AG10803 (cell line): ENCODE measurements around the gene CSNK1E.
A peak's percentile ranks its signal among the peaks of the same experiment; 100 is the strongest.

ENCODE experiments used
- DNase-seq: peaks from one replicate; pipeline ENCODE4 v3.0.0; 2010; ENCODE audit warnings: low read depth
- H3K4me3 ChIP-seq: 2 replicates; pipeline ENCODE4 v1.5.1; 2011; ENCODE audit warnings: mild to moderate bottlenecking, low read length, control low read depth
- TF ChIP-seq, protein P1 (sequence below): conservative IDR thresholded peaks from 2 replicates; pipeline ENCODE4 v1.5.1; 2011; ENCODE audit warnings: mild to moderate bottlenecking, low read length, control low read depth, inconsistent platforms

Gene CSNK1E

DNA sequence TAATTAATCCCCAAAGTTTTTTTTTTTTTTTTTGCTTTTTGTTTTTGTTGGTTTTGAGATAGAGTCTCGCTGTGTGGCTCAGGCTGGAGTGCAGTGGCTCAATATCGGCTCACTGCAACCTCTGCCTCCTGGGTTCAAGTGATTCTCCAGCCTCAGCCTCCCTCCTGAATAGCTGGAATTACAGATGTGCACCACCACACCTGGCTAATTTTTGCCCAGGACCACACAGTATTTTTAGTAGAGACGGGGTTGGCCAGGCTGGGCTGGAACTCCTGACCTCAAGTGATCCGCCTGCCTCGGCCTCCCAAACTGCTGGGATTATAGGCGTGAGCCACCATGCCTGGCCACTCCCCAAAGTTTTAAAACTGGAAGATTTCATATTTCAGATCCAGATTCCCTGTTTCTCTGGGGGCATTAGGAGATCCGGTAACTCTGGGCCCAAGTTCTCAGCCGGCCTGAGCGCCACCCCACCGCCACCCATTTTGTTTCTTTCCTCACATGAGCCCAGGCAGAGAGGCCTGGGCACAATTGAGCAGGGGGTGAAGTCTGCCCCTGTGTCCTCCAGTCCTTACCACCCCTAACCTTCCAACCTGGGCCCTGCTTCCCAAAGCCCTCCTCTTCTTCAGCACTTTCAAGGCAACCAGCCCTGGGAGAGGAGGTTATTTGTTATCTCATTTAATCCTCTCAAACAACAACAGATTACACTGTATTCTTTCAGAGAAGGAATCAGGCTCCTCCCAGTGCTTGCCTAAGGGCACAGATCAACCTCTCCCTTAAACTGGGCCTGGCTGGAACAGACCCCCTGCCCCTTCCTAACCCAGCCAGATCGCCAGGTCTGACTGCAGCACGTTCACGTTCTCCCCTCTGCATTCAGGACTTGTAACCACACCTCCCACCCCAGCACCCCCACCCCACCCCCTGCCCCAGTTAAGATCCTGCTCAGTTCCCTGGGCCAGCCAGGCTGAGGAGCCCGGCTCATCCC is 1.9 kb upstream of the CSNK1E start:
- TF ChIP-seq, protein P1, sequence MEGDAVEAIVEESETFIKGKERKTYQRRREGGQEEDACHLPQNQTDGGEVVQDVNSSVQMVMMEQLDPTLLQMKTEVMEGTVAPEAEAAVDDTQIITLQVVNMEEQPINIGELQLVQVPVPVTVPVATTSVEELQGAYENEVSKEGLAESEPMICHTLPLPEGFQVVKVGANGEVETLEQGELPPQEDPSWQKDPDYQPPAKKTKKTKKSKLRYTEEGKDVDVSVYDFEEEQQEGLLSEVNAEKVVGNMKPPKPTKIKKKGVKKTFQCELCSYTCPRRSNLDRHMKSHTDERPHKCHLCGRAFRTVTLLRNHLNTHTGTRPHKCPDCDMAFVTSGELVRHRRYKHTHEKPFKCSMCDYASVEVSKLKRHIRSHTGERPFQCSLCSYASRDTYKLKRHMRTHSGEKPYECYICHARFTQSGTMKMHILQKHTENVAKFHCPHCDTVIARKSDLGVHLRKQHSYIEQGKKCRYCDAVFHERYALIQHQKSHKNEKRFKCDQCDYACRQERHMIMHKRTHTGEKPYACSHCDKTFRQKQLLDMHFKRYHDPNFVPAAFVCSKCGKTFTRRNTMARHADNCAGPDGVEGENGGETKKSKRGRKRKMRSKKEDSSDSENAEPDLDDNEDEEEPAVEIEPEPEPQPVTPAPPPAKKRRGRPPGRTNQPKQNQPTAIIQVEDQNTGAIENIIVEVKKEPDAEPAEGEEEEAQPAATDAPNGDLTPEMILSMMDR = no peak
- no peak for DNase-seq
- H3K4me3 ChIP-seq = no peak overlapping the region

DNA sequence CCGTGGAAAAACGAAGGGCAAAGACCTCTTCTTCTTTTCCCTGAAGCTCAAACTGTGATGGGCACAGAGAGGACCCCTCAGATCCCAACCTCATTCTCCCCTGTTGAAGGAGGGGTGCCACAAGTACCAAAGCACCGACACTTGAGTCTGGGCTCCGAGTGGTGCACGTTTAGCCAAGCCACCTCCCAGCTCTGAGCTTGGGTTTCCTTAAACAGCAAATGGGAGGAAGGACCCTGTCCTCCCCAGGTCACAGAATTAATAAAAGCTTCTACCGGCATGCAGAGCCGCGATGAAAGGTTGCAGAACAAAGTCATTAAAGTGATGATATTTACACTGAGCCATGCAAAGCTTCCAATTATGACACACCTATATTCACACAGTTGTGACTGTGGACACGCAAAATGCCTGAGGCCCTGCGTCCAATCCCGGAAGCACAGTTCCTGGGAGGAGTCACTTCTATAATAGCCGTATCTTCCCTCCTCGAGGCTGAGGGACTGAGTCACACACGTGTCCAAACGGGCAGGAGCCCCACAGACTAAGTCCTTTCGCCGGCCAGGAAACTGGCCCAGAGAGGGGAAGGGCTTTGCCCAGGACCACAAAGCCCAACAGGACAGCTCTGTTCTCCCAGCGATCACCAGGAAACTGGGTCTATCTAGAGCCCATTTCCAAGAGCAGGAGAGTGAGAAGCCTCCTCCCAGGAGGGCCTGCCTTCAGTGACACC is 922 bp upstream of the CSNK1E start:
- peak; percentile 91 for DNase-seq
- TF ChIP-seq, protein P1 = no peak
- peak overlapping the region; percentile 58 for H3K4me3 ChIP-seq

GRCh38 chr22:38316364-38317121 is 690 bp downstream of the CSNK1E start:
- peak overlapping the region; percentile 89 for H3K4me3 ChIP-seq
- TF ChIP-seq, protein P1 = no peak
- peak; percentile 68 for DNase-seq

DNA sequence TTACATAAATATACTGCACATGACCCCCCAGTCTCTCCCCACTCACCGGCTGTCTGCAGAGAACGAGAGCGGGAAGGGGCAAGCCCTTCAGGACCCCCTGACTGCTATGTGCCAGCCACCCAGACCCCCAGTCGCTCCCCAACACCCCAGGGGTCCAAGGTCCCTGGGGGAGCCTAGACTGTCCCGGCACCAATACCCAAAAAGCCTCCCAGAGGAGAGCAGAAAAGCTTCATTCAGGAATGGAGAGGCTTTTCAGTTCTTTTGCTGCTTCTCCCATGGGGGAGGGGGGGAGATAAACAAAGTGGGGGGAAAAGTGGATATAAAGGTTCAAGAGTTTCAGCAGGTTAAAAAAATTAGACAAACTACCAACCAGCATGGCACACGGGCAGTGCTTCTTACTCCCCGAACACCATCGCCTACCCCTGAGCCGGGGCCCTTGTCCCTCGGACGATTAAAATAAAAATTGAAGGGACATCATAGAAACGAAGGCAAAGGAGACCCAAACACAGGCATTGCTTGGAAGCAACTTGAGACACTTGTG is 1.3 kb downstream of the CSNK1E start:
- peak; percentile 9 for DNase-seq
- TF ChIP-seq, protein P1 = no peak

DNA sequence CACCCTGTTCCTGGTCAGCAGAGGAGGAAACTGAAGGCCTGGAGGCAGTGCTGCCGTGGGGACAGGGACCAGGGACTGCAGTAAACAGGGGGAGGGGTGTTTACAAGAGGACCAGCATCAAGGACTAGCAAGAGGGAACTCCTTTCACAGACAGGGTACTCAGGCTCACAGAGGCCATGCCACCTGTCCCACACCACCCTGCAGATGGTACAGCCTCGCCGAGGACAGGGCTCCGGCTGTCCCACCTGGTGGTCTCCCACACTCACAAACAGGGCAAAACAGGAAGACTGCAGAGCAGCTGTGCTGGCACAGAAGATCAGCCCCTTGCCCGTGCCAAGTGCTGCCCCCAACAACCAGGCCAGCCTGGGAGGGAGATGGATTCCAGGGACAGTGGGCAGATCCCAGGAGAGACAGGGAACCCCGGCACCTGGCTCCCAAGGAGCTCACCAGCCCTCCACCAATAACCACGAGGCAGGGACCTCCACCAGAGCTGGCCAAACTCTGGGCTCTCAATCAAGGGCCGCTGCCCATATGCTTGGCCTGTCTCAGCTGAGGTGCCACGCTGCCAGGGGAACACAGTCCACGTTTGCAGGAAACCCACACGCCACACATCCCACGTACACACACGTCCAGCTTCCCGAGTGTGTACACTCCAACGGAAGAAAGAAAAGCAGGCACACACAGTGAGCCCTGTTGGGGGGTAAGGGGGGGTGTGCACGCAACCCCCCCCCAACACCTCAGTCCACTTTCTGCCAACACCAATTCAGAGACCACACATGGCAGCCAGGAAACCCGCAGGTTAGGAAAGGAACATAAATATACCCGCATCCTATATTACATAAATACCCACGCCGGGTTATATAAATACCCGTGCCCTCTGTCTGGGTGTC is 2.1 kb downstream of the CSNK1E start:
- peak overlapping the region; percentile 89 for H3K4me3 ChIP-seq
- TF ChIP-seq, protein P1 = no peak
- DNase-seq = peak; percentile 40

More for the DNA sequence above, 1.3 kb downstream of the CSNK1E start:
- H3K4me3 ChIP-seq = peak overlapping the region; percentile 89
